B cell (primary cell): Measurements from ENCODE around the gene AANAT.

Source experiments
- CTCF ChIP-seq: fragments of 200-600 bp; IDR thresholded peaks from one replicate; pipeline ENCODE4 v1.8.0; 2022; ENCODE audit warnings: antibody characterized with exemption, mild to moderate bottlenecking
- EZH2 ChIP-seq: IDR thresholded peaks from 2 replicates; pipeline ENCODE4 v1.6.1; 2012; ENCODE audit warnings: borderline replicate concordance, low read depth, mild to moderate bottlenecking, moderate library complexity, low read length; ENCODE audit not compliant: insufficient read depth, poor library complexity, severe bottlenecking

DNA sequence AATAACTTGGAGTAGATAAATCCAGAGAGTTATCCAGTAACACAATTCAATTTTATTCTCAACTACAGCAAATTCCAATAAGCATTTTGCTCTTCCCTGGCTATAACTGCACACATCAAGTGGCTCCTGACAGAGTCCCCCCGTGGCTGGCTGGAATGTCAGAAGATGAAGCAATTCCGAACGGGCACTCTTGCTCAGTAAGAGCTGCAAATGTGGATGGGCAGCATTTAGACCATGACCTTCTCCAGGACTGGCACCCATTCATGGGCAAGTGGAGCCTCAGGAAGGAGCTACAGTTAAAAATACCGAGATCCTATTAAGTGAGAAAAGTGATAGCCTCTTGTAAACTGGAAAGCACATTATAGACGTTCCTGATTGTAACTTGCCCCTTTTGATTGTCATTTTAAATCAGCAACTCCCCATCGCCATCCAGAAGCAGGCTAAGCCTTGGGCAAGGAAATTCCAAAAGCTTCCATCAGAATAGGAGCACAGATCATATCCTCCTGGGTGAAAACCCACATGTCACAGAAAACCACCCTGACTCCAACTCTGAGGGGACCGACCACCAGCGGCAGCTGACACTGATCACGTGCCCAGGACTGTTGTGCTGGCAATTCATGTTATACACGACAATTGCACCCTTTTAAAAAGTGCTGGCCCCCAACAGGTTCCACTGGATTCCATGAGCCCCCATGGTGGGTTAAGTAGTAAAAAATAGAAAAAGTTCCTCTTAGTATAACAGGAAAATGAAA, 21.5 kb upstream of the AANAT start:
- no peak for TF ChIP-seq CTCF
- TF ChIP-seq EZH2: no peak
